Measurements from ENCODE around the gene SASH1. TPM values are rescaled to one million over a fixed set of nuclear protein-coding genes. Genes with fewer than 3 reads are reported as not detected.

Gene SASH1
- total and polyA plus RNA-seq, 2 donors (not counting 3 experiments of a cell fraction or from before 2014, with no cell fraction given) = 18.5 to 103 TPM

DNA sequence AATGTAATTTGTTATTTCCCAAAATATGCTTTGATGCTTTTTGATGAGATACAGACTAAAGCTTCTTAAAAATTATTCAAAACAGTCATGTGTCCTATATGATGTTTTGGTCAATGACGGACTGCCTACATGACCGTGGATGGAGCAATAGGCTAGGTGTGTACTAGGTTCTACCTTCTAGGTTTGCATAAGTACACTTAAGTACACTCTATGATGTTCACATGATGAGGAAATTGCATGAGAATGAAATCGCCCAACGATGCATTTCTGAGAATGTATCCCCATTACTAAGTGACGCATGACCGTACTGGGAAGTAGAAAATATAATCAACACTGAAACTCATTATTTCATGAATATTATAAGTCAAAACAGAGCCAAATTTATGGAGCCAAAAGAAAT, 252.9 kb downstream of the SASH1 start:
- TF ChIP-seq, protein P1, sequence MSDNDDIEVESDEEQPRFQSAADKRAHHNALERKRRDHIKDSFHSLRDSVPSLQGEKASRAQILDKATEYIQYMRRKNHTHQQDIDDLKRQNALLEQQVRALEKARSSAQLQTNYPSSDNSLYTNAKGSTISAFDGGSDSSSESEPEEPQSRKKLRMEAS (IDR thresholded peaks at IDR 0.05; ENCODE audit: insufficient read depth, insufficient read length) = no peak
- TF ChIP-seq, protein P2, sequence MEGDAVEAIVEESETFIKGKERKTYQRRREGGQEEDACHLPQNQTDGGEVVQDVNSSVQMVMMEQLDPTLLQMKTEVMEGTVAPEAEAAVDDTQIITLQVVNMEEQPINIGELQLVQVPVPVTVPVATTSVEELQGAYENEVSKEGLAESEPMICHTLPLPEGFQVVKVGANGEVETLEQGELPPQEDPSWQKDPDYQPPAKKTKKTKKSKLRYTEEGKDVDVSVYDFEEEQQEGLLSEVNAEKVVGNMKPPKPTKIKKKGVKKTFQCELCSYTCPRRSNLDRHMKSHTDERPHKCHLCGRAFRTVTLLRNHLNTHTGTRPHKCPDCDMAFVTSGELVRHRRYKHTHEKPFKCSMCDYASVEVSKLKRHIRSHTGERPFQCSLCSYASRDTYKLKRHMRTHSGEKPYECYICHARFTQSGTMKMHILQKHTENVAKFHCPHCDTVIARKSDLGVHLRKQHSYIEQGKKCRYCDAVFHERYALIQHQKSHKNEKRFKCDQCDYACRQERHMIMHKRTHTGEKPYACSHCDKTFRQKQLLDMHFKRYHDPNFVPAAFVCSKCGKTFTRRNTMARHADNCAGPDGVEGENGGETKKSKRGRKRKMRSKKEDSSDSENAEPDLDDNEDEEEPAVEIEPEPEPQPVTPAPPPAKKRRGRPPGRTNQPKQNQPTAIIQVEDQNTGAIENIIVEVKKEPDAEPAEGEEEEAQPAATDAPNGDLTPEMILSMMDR (IDR thresholded peaks at IDR 0.05; ENCODE audit: extremely low read depth in 1 of 2, insufficient read depth in 1 of 2, low read depth in 1 of 2, low read length in 2 of 2) = no peak
- TF ChIP-seq MYC (IDR thresholded peaks at IDR 0.05; ENCODE audit: low read depth, low read length) = no peak
- TF ChIP-seq FOS (IDR thresholded peaks at IDR 0.05; ENCODE audit: borderline replicate concordance, insufficient read depth, low read length) = no peak
- no peak for TF ChIP-seq GATA2 (IDR thresholded peaks at IDR 0.05; ENCODE audit: insufficient read depth, insufficient read length, low read depth, low read length)
- no peak for TF ChIP-seq POLR2AphosphoS5 (IDR thresholded peaks at IDR 0.05; ENCODE audit: insufficient read depth, low read depth, low read length)
- TF ChIP-seq JUN (IDR thresholded peaks at IDR 0.05; ENCODE audit: borderline replicate concordance, insufficient read depth, insufficient read length, low read depth) = no peak
- no peak for TF ChIP-seq EZH2 (IDR thresholded peaks at IDR 0.05; ENCODE audit: borderline replicate concordance, low read depth, low read length, severe bottlenecking)
- no peak for TF ChIP-seq POLR2A (IDR thresholded peaks at IDR 0.05; ENCODE audit: low read depth, low read length)
- Histone ChIP-seq H3K27me3 (ENCODE audit: control insufficient read depth in 2 of 2, insufficient read depth in 2 of 2, low read length in 2 of 2) (no peaks in the 10 kb centered on the region), H3K4me2 (ENCODE audit: insufficient read depth, low read length) (no peak overlapping the region), H2AFZ (ENCODE audit: low read depth, low read length) (no peak overlapping the region), H3K36me3 (ENCODE audit: control insufficient read depth in 2 of 2, extremely low read depth in 1 of 2, insufficient read depth in 2 of 2, low read length in 2 of 2) (no peaks in the 10 kb centered on the region), H3K4me3 (replicated peaks in 1 of 3; ENCODE audit: insufficient read depth in 1 of 3, low read depth in 1 of 3, low read length in 3 of 3) (no peak overlapping the region), H3K9ac (replicated peaks; ENCODE audit: extremely low read depth, insufficient read depth, low read length) (no peak overlapping the region), H3K79me2 (ENCODE audit: control insufficient read depth, insufficient read depth, low read length) (no peaks in the 10 kb centered on the region), H3K4me1 (ENCODE audit: control insufficient read depth, extremely low read depth, insufficient read depth, low read length) (no peaks in the 10 kb centered on the region), H4K20me1 (replicated peaks; ENCODE audit: control insufficient read depth, extremely low read depth, insufficient read depth, low read length) (no peaks in the 10 kb centered on the region), H3K9me1 (replicated peaks; ENCODE audit: control insufficient read depth, extremely low read depth, insufficient read depth, low read length) (no peaks in the 10 kb centered on the region), H3K9me3 (replicated peaks; ENCODE audit: control insufficient read depth, insufficient read depth, low read length) (no peaks in the 10 kb centered on the region), H3K27ac (ENCODE audit: insufficient read depth, low read depth, low read length) (no peak overlapping the region)
- FAIRE-seq (no peak), DNase-seq (ENCODE audit: low read depth, low spot score) (no peak)
- dilution Hi-C loops (cut with MboI; ENCODE audit: extremely low pct_ligation_motif_present, low sequenced_read_pairs) = no loop called here
- intact Hi-C loops (cut with micrococcal nuclease) = loop anchor here (1.0 kb wide), 1 partner anchor 17 kb away; no protein-coding TSS in a partner anchor
- CTCF ChIA-PET = interaction anchor here (1.9 kb wide), 1 partner anchor 18 kb away, joined by 4 read pairs; no protein-coding TSS in a partner anchor
- BruUV-seq (replicated peaks) = no TSS peak
- POLR2A ChIA-PET = no interaction called here

Data from endothelial cell of umbilical vein (primary cell).